Keratinocyte (primary cell): ENCODE results near the gene ADORA2B. TPM values are rescaled to one million over a fixed set of nuclear protein-coding genes. Genes with fewer than 3 reads are reported as not detected.

Source experiments
- DNase-seq: peaks from one replicate; pipeline ENCODE4 v3.0.0-alpha.2; 2011; ENCODE audit warnings: low read depth, missing footprints, low spot score
- FAIRE-seq: peaks from 2 replicates; lab custom pipeline; 2011; peaks lifted over from hg19 to GRCh38; lab: Jason Lieb, UNC
- H2AFZ ChIP-seq: 2 replicates; pipeline ENCODE4 v1.6.0; 2012; ENCODE audit warnings: low read length, control low read depth, inconsistent platforms; ENCODE audit not compliant: control insufficient read depth
- H3K27ac ChIP-seq: 2 replicates; pipeline ENCODE4 v1.5.1; 2011; ENCODE audit warnings: low read length; ENCODE audit not compliant: control insufficient read depth, insufficient read depth
- H3K27me3 ChIP-seq: 3 replicates; pipeline ENCODE4 v1.6.0; 2011; ENCODE audit warnings: low read length; ENCODE audit not compliant: control insufficient read depth, insufficient read depth; ENCODE audit errors: extremely low read depth
- H3K36me3 ChIP-seq, 2 experiments: 2 replicates in 1 of 2; 3 replicates in 1 of 2; pipeline ENCODE4 v1.5.1; 2011; ENCODE audit warnings: low read length in 2 of 2, mild to moderate bottlenecking in 1 of 2; ENCODE audit not compliant: control insufficient read depth in 2 of 2, insufficient read depth in 2 of 2; ENCODE audit errors: extremely low read depth in 1 of 2
- H3K4me1 ChIP-seq: 3 replicates; pipeline ENCODE4 v1.5.1; 2011; ENCODE audit warnings: low read length; ENCODE audit not compliant: control insufficient read depth, insufficient read depth; ENCODE audit errors: extremely low read depth
- H3K4me2 ChIP-seq: 3 replicates; pipeline ENCODE4 v1.6.0; 2011; ENCODE audit warnings: low read depth, low read length; ENCODE audit not compliant: control insufficient read depth, insufficient read depth; ENCODE audit errors: extremely low read depth
- H3K4me3 ChIP-seq, 3 experiments: fragments of 200-600 bp in 1 of 3; sonication (generic) in 1 of 3; 2 replicates in 2 of 3; 3 replicates in 1 of 3; pipeline ENCODE4 v1.5.1; 2011 to 2016; ENCODE audit warnings: low read length in 3 of 3, mild to moderate bottlenecking in 3 of 3, control low read depth in 2 of 3, inconsistent platforms in 1 of 3, low read depth in 1 of 3, mixed read lengths in 1 of 3, mixed run types in 1 of 3, moderate library complexity in 1 of 3; ENCODE audit not compliant: control insufficient read depth in 2 of 3, insufficient read depth in 2 of 3; ENCODE audit errors: extremely low read depth in 1 of 3
- H3K79me2 ChIP-seq: 2 replicates; pipeline ENCODE4 v1.6.0; 2012; ENCODE audit warnings: low read length; ENCODE audit not compliant: control insufficient read depth, insufficient read depth
- H3K9ac ChIP-seq: 3 replicates; pipeline ENCODE4 v1.6.0; 2011; ENCODE audit warnings: low read length; ENCODE audit not compliant: control insufficient read depth, insufficient read depth; ENCODE audit errors: extremely low read depth
- H3K9me1 ChIP-seq: 3 replicates; pipeline ENCODE4 v1.6.0; 2011; ENCODE audit warnings: low read length; ENCODE audit not compliant: control insufficient read depth, insufficient read depth; ENCODE audit errors: extremely low read depth
- H3K9me3 ChIP-seq: 2 replicates; pipeline ENCODE4 v1.5.1; 2012; ENCODE audit warnings: low read depth, low read length; ENCODE audit not compliant: control insufficient read depth
- H4K20me1 ChIP-seq: 3 replicates; pipeline ENCODE4 v1.6.0; 2011; ENCODE audit warnings: low read length; ENCODE audit not compliant: control insufficient read depth, insufficient read depth; ENCODE audit errors: extremely low read depth
- EZH2 ChIP-seq: IDR thresholded peaks from one replicate; pipeline ENCODE4 v1.6.1; 2012; ENCODE audit warnings: inconsistent platforms, mild to moderate bottlenecking, low read length, moderate library complexity
- dilution Hi-C: fragments of 300-500 bp; cut with MboI; formaldehyde crosslinking; loops from one replicate; pipeline ENCODE4 v1.7.0; 2020; ENCODE audit warnings: low sequenced_read_pairs; ENCODE audit not compliant: extremely low pct_ligation_motif_present
- polyA plus RNA-seq, 5 experiments: library from polyadenylated mRNA; depleted of rRNA in 3 of 5; stranded (reverse) in 3 of 5; stranded (forward) in 1 of 5; unstranded in 1 of 5; fragments of >200 nt; gene quantifications; 1 replicate in 1 of 5; 2 replicates in 3 of 5; 3 replicates in 1 of 5; pipeline versions ENCODE4 v1.2.1 to v1.2.3, GENCODE V29; 2011 to 2012; ENCODE audit warnings: missing spikeins in 2 of 5, low read depth in 1 of 5, low replicate concordance in 1 of 5
- TF ChIP-seq, protein P1 (sequence below), 3 experiments: IDR thresholded peaks in 1 of 3; conservative IDR thresholded peaks in 1 of 3; optimal IDR thresholded peaks in 1 of 3; 2 replicates in 2 of 3; 3 replicates in 1 of 3; pipeline versions ENCODE3 to v1.5.1; 2011; ENCODE audit warnings: low read length in 3 of 3, mild to moderate bottlenecking in 3 of 3, moderate library complexity in 2 of 3, control low read depth in 1 of 3, inconsistent platforms in 1 of 3; ENCODE audit not compliant: insufficient read depth in 2 of 3; ENCODE audit errors: extremely low read depth in 1 of 3

Gene ADORA2B
- polyA plus RNA-seq, 1 donor (not counting 4 experiments of a cell fraction or from before 2014, with no cell fraction given): 50.0 TPM

DNA sequence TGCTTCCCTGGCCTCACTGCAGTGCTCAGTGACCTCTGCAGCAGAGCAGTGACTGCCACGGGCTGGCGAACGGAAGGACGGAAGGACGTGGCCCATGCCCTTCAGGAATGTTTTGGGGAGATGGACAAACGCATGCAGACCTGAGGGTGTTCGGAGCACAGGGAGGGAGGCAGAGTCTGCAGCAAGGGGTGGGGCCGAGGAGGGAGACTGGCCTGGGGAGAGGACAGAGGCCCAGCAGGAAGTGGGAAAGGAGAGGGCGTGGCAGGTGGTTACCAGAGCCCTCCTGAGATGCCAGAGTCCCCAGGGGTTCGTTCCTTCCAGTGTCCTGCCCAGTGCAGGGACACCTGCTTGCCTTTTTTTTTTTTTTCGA is 21.9 kb downstream of the ADORA2B start:
- dilution Hi-C loops: no loop called here
- DNase-seq (no peak), FAIRE-seq (no peak)
- Histone ChIP-seq H3K27ac (peak overlapping the region; percentile 64), H4K20me1 (peaks cover 13% of the 10 kb centered on the region), H3K36me3 (peaks cover 7 to 41% of the 10 kb centered on the region in 2 experiments), H3K9me3 (no peaks in the 10 kb centered on the region), H3K79me2 (peaks cover 81% of the 10 kb centered on the region), H3K4me2 (peak overlapping the region; percentile 72), H3K4me1 (peaks cover 50% of the 10 kb centered on the region), H3K4me3 (peak overlapping the region in 2 of 3 experiments; percentile 7 to 29), H2AFZ (no peak overlapping the region), H3K9ac (peak overlapping the region; percentile 26), H3K27me3 (no peaks in the 10 kb centered on the region), H3K9me1 (peaks cover 11% of the 10 kb centered on the region)
- no peak for TF ChIP-seq EZH2

- Histone ChIP-seq H3K27ac (no peak overlapping the region), H3K4me2 (no peak overlapping the region), H2AFZ (no peak overlapping the region), H3K79me2 (peaks cover 87% of the 10 kb centered on the region), H3K4me1 (peaks cover 60% of the 10 kb centered on the region), H4K20me1 (peaks cover 13% of the 10 kb centered on the region), H3K4me3 (no peak overlapping the region), H3K9me1 (peaks cover 11% of the 10 kb centered on the region), H3K9ac (no peak overlapping the region), H3K36me3 (peaks cover 7 to 43% of the 10 kb centered on the region in 2 experiments), H3K9me3 (no peaks in the 10 kb centered on the region), H3K27me3 (no peaks in the 10 kb centered on the region)
- FAIRE-seq (no peak), DNase-seq (no peak)
- TF ChIP-seq, protein P1, sequence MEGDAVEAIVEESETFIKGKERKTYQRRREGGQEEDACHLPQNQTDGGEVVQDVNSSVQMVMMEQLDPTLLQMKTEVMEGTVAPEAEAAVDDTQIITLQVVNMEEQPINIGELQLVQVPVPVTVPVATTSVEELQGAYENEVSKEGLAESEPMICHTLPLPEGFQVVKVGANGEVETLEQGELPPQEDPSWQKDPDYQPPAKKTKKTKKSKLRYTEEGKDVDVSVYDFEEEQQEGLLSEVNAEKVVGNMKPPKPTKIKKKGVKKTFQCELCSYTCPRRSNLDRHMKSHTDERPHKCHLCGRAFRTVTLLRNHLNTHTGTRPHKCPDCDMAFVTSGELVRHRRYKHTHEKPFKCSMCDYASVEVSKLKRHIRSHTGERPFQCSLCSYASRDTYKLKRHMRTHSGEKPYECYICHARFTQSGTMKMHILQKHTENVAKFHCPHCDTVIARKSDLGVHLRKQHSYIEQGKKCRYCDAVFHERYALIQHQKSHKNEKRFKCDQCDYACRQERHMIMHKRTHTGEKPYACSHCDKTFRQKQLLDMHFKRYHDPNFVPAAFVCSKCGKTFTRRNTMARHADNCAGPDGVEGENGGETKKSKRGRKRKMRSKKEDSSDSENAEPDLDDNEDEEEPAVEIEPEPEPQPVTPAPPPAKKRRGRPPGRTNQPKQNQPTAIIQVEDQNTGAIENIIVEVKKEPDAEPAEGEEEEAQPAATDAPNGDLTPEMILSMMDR (optimal IDR thresholded peaks at IDR 0.05 in 1 of 3, IDR thresholded peaks at IDR 0.05 in 1 of 3, conservative IDR thresholded peaks at IDR 0.05 in 1 of 3; ENCODE audit: extremely low read depth in 1 of 3, insufficient read depth in 2 of 3, low read length in 3 of 3): no peak
- TF ChIP-seq EZH2: no peak
- dilution Hi-C loops: no loop called here
Observed at GRCh38 chr17:15967706-15968399, 22.9 kb downstream of the ADORA2B start.
